ENCODE results near the gene FAAP20. TPM values are rescaled to one million over a fixed set of nuclear protein-coding genes. Genes with fewer than 3 reads are reported as not detected.

The FAAP20 gene
- total and polyA plus RNA-seq, 2 donors (not counting 1 experiment from before 2014, with no cell fraction given): 31.2 to 68.1 TPM

DNA sequence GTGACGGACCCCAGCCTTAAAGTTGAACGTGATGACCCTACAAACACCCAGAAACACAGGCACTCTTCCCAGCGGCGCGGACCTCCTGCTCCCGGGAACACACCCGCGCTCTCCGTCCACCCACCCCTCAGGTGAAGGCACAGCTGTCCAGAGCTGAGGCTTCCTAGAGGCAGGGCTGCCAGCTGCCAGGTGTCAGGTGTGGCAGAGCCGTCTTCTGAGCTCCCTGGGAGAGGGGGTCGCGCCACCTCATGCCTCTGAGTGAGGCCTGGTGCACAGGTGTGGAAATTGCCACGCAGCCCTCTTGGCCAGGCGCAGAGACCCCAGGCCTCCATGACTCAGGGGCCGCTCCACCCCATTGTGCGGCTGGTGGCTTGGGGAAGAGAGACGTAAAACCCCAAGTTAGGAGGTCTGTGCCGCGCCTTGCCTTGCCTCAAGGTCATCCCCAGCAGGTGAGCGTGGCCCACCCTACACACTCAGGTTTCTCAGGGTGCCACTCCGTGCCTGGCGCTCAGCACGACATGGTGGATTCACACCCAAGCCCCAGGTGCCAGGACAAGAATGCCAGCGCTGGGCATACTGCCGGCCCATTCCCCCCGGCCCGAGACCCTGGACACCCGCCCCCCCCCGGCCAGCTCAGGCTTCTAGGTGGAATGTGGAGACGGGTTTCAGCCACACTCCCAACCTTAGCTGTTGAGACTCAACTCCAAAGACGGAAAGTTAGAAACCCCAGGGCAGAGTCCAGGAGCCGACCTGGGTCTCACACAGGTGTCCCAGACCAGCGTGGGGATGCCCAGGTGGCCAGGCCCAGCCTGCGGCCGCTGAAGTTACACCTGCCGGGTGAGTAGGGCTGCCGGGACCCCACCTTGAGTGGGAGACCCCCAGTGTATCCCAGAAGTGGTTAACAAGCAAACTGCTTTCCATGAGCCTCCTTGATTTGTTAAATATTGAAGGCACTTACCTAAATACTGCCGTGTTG, 8.4 kb downstream of the FAAP20 start:
- ATAC-seq (ENCODE audit: low read depth): no peak
- Histone ChIP-seq H3K79me2 (ENCODE audit: control insufficient read depth, insufficient read depth, low read length) (peaks cover 16% of the 10 kb centered on the region), H3K27me3 (replicated peaks in 1 of 4; ENCODE audit: control extremely low read depth in 1 of 4, control insufficient read depth in 3 of 4, insufficient read depth in 4 of 4, low read length in 3 of 4) (no peaks in the 10 kb centered on the region), H3K9ac (ENCODE audit: low read length) (no peak overlapping the region), H3K4me1 (ENCODE audit: control insufficient read depth in 2 of 2, insufficient read depth in 2 of 2, low read length in 2 of 2) (peaks cover 0 to 16% of the 10 kb centered on the region in 2 donors), H3K36me3 (replicated peaks in 1 of 2; ENCODE audit: control extremely low read depth in 1 of 2, control insufficient read depth in 1 of 2, extremely low read depth in 1 of 2, insufficient read depth in 2 of 2, low read length in 1 of 2) (peaks cover 0 to 7% of the 10 kb centered on the region in 2 experiments), H3K9me3 (ENCODE audit: control extremely low read depth in 1 of 3, control insufficient read depth in 2 of 3, insufficient read depth in 1 of 3, low read length in 2 of 3) (peaks cover 0 to 2% (median 0%) of the 10 kb centered on the region in 3 donors), H2AFZ (ENCODE audit: insufficient read depth, low read depth, low read length, poor library complexity, severe bottlenecking) (no peak overlapping the region), H3K4me3 (ENCODE audit: control extremely low read depth in 1 of 5, extremely low read depth in 1 of 5, insufficient read depth in 1 of 5, low read depth in 2 of 5, low read length in 4 of 5) (no peak overlapping the region), H3K27ac (ENCODE audit: low read length in 2 of 2) (no peak overlapping the region), H3K4me2 (replicated peaks; ENCODE audit: low read depth, low read length, poor library complexity, severe bottlenecking) (no peak overlapping the region), H4K20me1 (ENCODE audit: control insufficient read depth, insufficient read depth, low read length, poor library complexity, severe bottlenecking) (peaks cover 6% of the 10 kb centered on the region)
- no peak for DNase-seq
- TF ChIP-seq, protein P1, sequence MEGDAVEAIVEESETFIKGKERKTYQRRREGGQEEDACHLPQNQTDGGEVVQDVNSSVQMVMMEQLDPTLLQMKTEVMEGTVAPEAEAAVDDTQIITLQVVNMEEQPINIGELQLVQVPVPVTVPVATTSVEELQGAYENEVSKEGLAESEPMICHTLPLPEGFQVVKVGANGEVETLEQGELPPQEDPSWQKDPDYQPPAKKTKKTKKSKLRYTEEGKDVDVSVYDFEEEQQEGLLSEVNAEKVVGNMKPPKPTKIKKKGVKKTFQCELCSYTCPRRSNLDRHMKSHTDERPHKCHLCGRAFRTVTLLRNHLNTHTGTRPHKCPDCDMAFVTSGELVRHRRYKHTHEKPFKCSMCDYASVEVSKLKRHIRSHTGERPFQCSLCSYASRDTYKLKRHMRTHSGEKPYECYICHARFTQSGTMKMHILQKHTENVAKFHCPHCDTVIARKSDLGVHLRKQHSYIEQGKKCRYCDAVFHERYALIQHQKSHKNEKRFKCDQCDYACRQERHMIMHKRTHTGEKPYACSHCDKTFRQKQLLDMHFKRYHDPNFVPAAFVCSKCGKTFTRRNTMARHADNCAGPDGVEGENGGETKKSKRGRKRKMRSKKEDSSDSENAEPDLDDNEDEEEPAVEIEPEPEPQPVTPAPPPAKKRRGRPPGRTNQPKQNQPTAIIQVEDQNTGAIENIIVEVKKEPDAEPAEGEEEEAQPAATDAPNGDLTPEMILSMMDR (IDR thresholded peaks at IDR 0.05): no peak
- TF ChIP-seq EZH2 (IDR thresholded peaks at IDR 0.05; ENCODE audit: borderline replicate concordance, insufficient read depth, low read depth, low read length, poor library complexity, severe bottlenecking): no peak
- Mint-ChIP-seq H3K9me3 (ENCODE audit: insufficient read depth) (no peaks in the 10 kb centered on the region), H3K27ac (no peak overlapping the region), H3K27me3 (no peaks in the 10 kb centered on the region), H3K4me3 (no peak overlapping the region), H3K4me1 (peaks cover 7% of the 10 kb centered on the region)
- POLR2A ChIA-PET: interaction anchor here (0.6 kb wide), 1 partner anchor 88 kb away, joined by 7 read pairs; no protein-coding TSS in a partner anchor
- CTCF ChIA-PET: no interaction called here
- intact Hi-C loops (cut with micrococcal nuclease): no loop called here
- WGBS (ENCODE audit: insufficient coverage): 95% methylated on average over 32 of the region's 38 CpGs

DNA sequence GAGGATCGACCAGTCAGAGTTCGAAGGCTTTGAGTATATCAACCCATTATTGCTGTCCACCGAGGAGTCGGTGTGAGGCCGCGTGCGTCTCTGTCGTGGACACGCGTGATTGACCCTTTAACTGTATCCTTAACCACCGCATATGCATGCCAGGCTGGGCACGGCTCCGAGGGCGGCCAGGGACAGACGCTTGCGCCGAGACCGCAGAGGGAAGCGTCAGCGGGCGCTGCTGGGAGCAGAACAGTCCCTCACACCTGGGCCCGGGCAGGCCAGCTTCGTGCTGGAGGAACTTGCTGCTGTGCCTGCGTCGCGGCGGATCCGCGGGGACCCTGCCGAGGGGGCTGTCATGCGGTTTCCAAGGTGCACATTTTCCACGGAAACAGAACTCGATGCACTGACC, 9.6 kb downstream of the FAAP20 start:
- no peak overlapping the region for H3K27ac Mint-ChIP-seq
- Histone ChIP-seq H3K9me3 (ENCODE audit: control extremely low read depth in 1 of 3, control insufficient read depth in 2 of 3, insufficient read depth in 1 of 3, low read length in 2 of 3) (peaks cover 0 to 2% (median 0%) of the 10 kb centered on the region in 3 donors), H4K20me1 (ENCODE audit: control insufficient read depth, insufficient read depth, low read length, poor library complexity, severe bottlenecking) (no peaks in the 10 kb centered on the region), H3K4me1 (ENCODE audit: control insufficient read depth in 2 of 2, insufficient read depth in 2 of 2, low read length in 2 of 2) (peaks cover 0 to 9% of the 10 kb centered on the region in 2 donors), H3K4me2 (replicated peaks; ENCODE audit: low read depth, low read length, poor library complexity, severe bottlenecking) (no peak overlapping the region), H3K9ac (ENCODE audit: low read length) (no peak overlapping the region), H3K79me2 (ENCODE audit: control insufficient read depth, insufficient read depth, low read length) (peaks cover 11% of the 10 kb centered on the region), H3K27ac (ENCODE audit: low read length in 2 of 2) (no peak overlapping the region), H3K27me3 (replicated peaks in 1 of 4; ENCODE audit: control extremely low read depth in 1 of 4, control insufficient read depth in 3 of 4, insufficient read depth in 4 of 4, low read length in 3 of 4) (no peaks in the 10 kb centered on the region), H3K4me3 (ENCODE audit: control extremely low read depth in 1 of 5, extremely low read depth in 1 of 5, insufficient read depth in 1 of 5, low read depth in 2 of 5, low read length in 4 of 5) (no peak overlapping the region), H3K36me3 (replicated peaks in 1 of 2; ENCODE audit: control extremely low read depth in 1 of 2, control insufficient read depth in 1 of 2, extremely low read depth in 1 of 2, insufficient read depth in 2 of 2, low read length in 1 of 2) (peaks cover 0 to 7% of the 10 kb centered on the region in 2 experiments), H2AFZ (ENCODE audit: insufficient read depth, low read depth, low read length, poor library complexity, severe bottlenecking) (no peak overlapping the region)
- intact Hi-C loops (cut with micrococcal nuclease): no loop called here
- POLR2A ChIA-PET: no interaction called here
- H3K27me3 Mint-ChIP-seq: no peaks in the 10 kb centered on the region
- DNase-seq (no peak), ATAC-seq (ENCODE audit: low read depth) (no peak)
- H3K9me3 Mint-ChIP-seq (ENCODE audit: insufficient read depth): no peaks in the 10 kb centered on the region
- CTCF ChIA-PET: no interaction called here
- peaks cover 7% of the 10 kb centered on the region for H3K4me1 Mint-ChIP-seq
- no peak overlapping the region for H3K4me3 Mint-ChIP-seq
- WGBS (ENCODE audit: insufficient coverage): 96% methylated on average over 33 of the region's 33 CpGs
- no peak for TF ChIP-seq EZH2 (IDR thresholded peaks at IDR 0.05; ENCODE audit: borderline replicate concordance, insufficient read depth, low read depth, low read length, poor library complexity, severe bottlenecking)

Measured in B cell (primary cell).